ENCODE data around the gene CNN1. TPM values are rescaled to one million over a fixed set of nuclear protein-coding genes. Genes with fewer than 3 reads are reported as not detected.
"Not testable (repeated sequence)": the region's sequence is repeated elsewhere in the genome, so short reads cannot be mapped to it uniquely, and the experiment has no call there.

Gene CNN1
- total and polyA plus RNA-seq, 9 of the 15 experiments (the other 6 are each of a cell fraction or from before 2014, with no cell fraction given), result 0.23 to 10.6 (median 5.2) TPM

- TF ChIP-seq SRSF9 (IDR thresholded peaks at IDR 0.05; ENCODE audit: borderline replicate concordance, low read depth, low read length), result no peak
- TF ChIP-seq ZFP30 (CRISPR knock-in tag; IDR thresholded peaks at IDR 0.05; ENCODE audit: borderline replicate concordance), result no peak
- TF ChIP-seq PHF21A (IDR thresholded peaks at IDR 0.05; ENCODE audit: borderline replicate concordance, low read depth), result 0 out of 2 replicates have a peak, but pooled peaks have one; percentile 12
- TF ChIP-seq SMARCE1 (IDR thresholded peaks at IDR 0.05), result peak; percentile 48; the same call in 1 of the 2 replicates
- no peak for TF ChIP-seq SMAD2 (IDR thresholded peaks at IDR 0.05; ENCODE audit: low read depth, low read length)
- TF ChIP-seq ZMIZ1 (IDR thresholded peaks at IDR 0.05; ENCODE audit: low read depth in 2 of 2, low read length in 2 of 2), result no peak
- no peak for TF ChIP-seq KLF16 (IDR thresholded peaks at IDR 0.05)
- 0 out of 2 replicates have a peak, but pooled peaks have one; percentile 10 for TF ChIP-seq ATF7 (IDR thresholded peaks at IDR 0.05)
These were observed 31.4 kb downstream of the CNN1 start (continued) for GRCh38 chr19:11570039-11570462.

- in situ Hi-C loops (cut with MboI); CTCF ChIA-PET (ENCODE audit: low intra/inter-chr PET ratio); H3K27me3 ChIP-seq (ENCODE audit: control insufficient read depth in 2 of 2, insufficient read depth in 2 of 2, low read length in 2 of 2); H3K36me3 ChIP-seq (ENCODE audit: control insufficient read depth, insufficient read depth, low read length); H4K20me1 ChIP-seq (replicated peaks; ENCODE audit: control insufficient read depth, insufficient read depth, low read length); FAIRE-seq; H3K9ac ChIP-seq (ENCODE audit: insufficient read depth in 1 of 2, low read depth in 2 of 2, low read length in 2 of 2); ATAC-seq; H3K4me3 ChIP-seq; H3K9me3 ChIP-seq (replicated peaks; ENCODE audit: control insufficient read depth, insufficient read depth, low read depth, low read length); intact Hi-C loops (cut with micrococcal nuclease); H2AFZ ChIP-seq (ENCODE audit: low read depth, low read length); H3K27ac ChIP-seq (ENCODE audit: extremely low read depth, low read depth, low read length); H3K9me1 ChIP-seq (ENCODE audit: control insufficient read depth, insufficient read depth, low read length); BruUV-seq (replicated peaks); H3K4me2 ChIP-seq (ENCODE audit: insufficient read depth, low read length); DNase-seq (ENCODE audit: extremely low read depth in 1 of 4, low spot score in 3 of 4); H3K79me2 ChIP-seq (ENCODE audit: control insufficient read depth, insufficient read depth, low read length): not testable (repeated sequence)
- TF ChIP-seq KDM1A (IDR thresholded peaks at IDR 0.05), result peak; percentile 93 to 94
- peak in 1 of 2 experiments; percentile 51; a peak in 1 of 4 replicates for TF ChIP-seq HDAC1 (IDR thresholded peaks at IDR 0.05)
- peak in 1 of 2 experiments; percentile 41; a peak in 1 of 4 replicates for TF ChIP-seq RCOR1 (IDR thresholded peaks at IDR 0.05; ENCODE audit: borderline replicate concordance in 1 of 2, low read depth in 2 of 2, low read length in 2 of 2)
- TF ChIP-seq EGR1 (conservative IDR thresholded peaks at IDR 0.05), result peak; percentile 18; the same call in 1 of the 2 replicates
- WGBS (ENCODE audit: insufficient coverage, low coverage, missing lambda C conversion rate), result 46% methylated on average over 6 of the region's 6 CpGs
- peaks cover 32 to 41% of the 10 kb centered on the region in 2 experiments for H3K4me1 ChIP-seq (replicated peaks in 1 of 2; ENCODE audit: control insufficient read depth in 2 of 2, insufficient read depth in 2 of 2, low read length in 2 of 2)
- POLR2A ChIA-PET, result interaction anchor here (0.6 to 1.2 kb wide), 2 partner anchors 10 to 82 kb away, joined by 3 to 5 read pairs; no protein-coding TSS in a partner anchor
These were observed 34.7 kb downstream of the CNN1 start for GRCh38 chr19:11573354-11573753.
